Karpas-422 (cell line): ENCODE measurements around the gene DCTN5. TPM values are rescaled to one million over a fixed set of nuclear protein-coding genes. Genes with fewer than 3 reads are reported as not detected.
"Not testable (repeated sequence)": the region's sequence is repeated elsewhere in the genome, so short reads cannot be mapped to it uniquely, and the experiment has no call there.

Source experiments
- DNase-seq: peaks from one replicate; pipeline ENCODE4 v3.0.0-alpha.2; 2015
- H2AFZ ChIP-seq: fragments of 200-600 bp; sonication (generic); 2 replicates; pipeline ENCODE4 v1.6.1; 2014; ENCODE audit warnings: antibody characterized with exemption, low read length, mixed read lengths
- H3K27ac ChIP-seq: fragments of 200-600 bp; sonication (generic); 2 replicates; pipeline ENCODE4 v1.5.1; 2014; ENCODE audit warnings: mild to moderate bottlenecking, low read length, moderate library complexity
- H3K27me3 ChIP-seq: fragments of 200-600 bp; sonication (generic); 2 replicates; pipeline ENCODE4 v1.6.1; 2014; ENCODE audit warnings: low read length, mixed read lengths
- H3K36me3 ChIP-seq: fragments of 200-600 bp; sonication (generic); 2 replicates; pipeline ENCODE4 v1.6.1; 2014; ENCODE audit warnings: low read length, mixed read lengths; ENCODE audit not compliant: insufficient read depth
- H3K4me1 ChIP-seq: fragments of 200-600 bp; sonication (generic); 2 replicates; pipeline ENCODE4 v1.6.1; 2014; ENCODE audit warnings: mild to moderate bottlenecking, low read length, mixed read lengths
- H3K4me2 ChIP-seq: fragments of 200-600 bp; sonication (generic); 2 replicates; pipeline ENCODE4 v1.6.1; 2014; ENCODE audit warnings: low read length, low read depth, mild to moderate bottlenecking; ENCODE audit not compliant: poor library complexity, severe bottlenecking
- H3K4me3 ChIP-seq: fragments of 200-600 bp; sonication (generic); 2 replicates; pipeline ENCODE4 v1.5.1; 2014; ENCODE audit warnings: mild to moderate bottlenecking, antibody characterized with exemption, low read length, mixed read lengths
- H3K79me2 ChIP-seq: fragments of 200-600 bp; sonication (generic); 2 replicates; pipeline ENCODE4 v1.6.1; 2014; ENCODE audit warnings: mild to moderate bottlenecking, low read length, mixed read lengths
- H3K9ac ChIP-seq: fragments of 200-600 bp; sonication (generic); 2 replicates; pipeline ENCODE4 v1.6.0; 2014; ENCODE audit warnings: low read length
- H3K9me2 ChIP-seq: fragments of 200-600 bp; sonication (generic), shearing (Covaris generic); replicated peaks from 2 replicates; pipeline ENCODE4 v1.6.0; 2014; ENCODE audit warnings: mild to moderate bottlenecking, low read length, moderate library complexity; ENCODE audit not compliant: insufficient read depth
- H3K9me3 ChIP-seq: fragments of 300-700, 200-600 bp; sonication (generic); 2 replicates; pipeline ENCODE4 v1.6.1; 2014; ENCODE audit warnings: low read length, mixed read lengths
- H4K20me1 ChIP-seq: fragments of 200-600 bp; sonication (generic); 2 replicates; pipeline ENCODE4 v1.6.1; 2014; ENCODE audit warnings: mild to moderate bottlenecking, antibody characterized with exemption, low read length, low read depth; ENCODE audit not compliant: insufficient read depth
- total RNA-seq: library from RNA; depleted of rRNA; stranded (reverse); fragments of >200 nt; shearing (Covaris generic); gene quantifications from 2 replicates; pipeline ENCODE4 v1.2.3, GENCODE V29; 2014; ENCODE audit warnings: low replicate concordance

Gene DCTN5
- total RNA-seq, 1 experiment from 2014 or later, result 51.4 TPM

DNA sequence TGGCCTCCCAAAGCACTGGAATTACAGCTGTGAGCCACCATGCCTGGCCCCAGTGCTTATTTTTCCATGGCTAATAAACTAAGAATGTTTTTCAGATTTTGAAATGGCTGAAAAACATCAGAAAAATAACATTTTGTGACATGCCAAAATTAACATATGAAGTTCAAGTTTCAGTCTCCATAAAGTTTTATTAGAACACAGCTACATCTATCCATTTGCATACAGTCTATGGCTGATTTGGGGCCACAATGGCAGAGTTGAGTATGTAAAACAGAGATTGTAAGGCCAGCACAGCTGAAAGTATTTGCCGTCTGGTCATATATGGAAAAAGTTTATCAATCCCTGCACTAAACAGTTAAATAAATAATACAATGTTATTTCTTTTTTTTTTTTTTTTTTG, 31.3 kb upstream of the DCTN5 start:
- Histone ChIP-seq H3K79me2 (no peaks in the 10 kb centered on the region), H3K9me3 (no peaks in the 10 kb centered on the region), H4K20me1 (no peaks in the 10 kb centered on the region), H3K4me1 (no peaks in the 10 kb centered on the region), H3K36me3 (peaks cover 4% of the 10 kb centered on the region; the same call in 1 of the 2 replicates), H3K4me3 (no peak overlapping the region), H2AFZ (no peak overlapping the region), H3K9ac (no peak overlapping the region), H3K27me3 (no peaks in the 10 kb centered on the region), H3K4me2 (no peak overlapping the region), H3K9me2 (no peaks in the 10 kb centered on the region), H3K27ac (no peak overlapping the region)
- DNase-seq, result no peak

GRCh38 chr16:23610905-23611304, 30.4 kb upstream of the DCTN5 start:
- H3K4me3 ChIP-seq, H3K9me3 ChIP-seq, H3K4me2 ChIP-seq, H3K79me2 ChIP-seq, H3K9me2 ChIP-seq, H3K4me1 ChIP-seq, H3K36me3 ChIP-seq, H3K27me3 ChIP-seq, H3K27ac ChIP-seq, H4K20me1 ChIP-seq, H2AFZ ChIP-seq, H3K9ac ChIP-seq, DNase-seq: not testable (repeated sequence)

DNA sequence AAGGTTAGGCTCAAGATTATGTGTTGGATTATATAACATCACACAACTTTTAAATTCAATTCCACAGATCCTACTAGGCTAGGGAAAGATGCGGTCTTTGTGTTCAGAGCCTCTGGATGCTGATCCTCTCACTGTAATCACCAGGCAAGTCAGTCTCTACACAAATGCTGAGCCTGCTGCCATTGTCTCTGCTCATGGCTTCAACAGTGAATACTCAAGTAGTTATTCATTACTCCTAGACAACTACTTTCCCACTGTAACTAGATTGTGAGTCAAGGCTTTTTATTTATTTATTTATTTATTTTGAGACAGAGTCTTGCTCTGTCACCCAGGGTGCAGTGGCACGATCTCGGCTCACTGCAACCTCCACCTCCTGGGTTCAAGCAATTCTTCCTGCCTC, 29.3 kb upstream of the DCTN5 start:
- Histone ChIP-seq H3K27me3 (no peaks in the 10 kb centered on the region), H3K9ac (no peak overlapping the region), H3K79me2 (no peaks in the 10 kb centered on the region), H3K9me2 (no peaks in the 10 kb centered on the region), H4K20me1 (no peaks in the 10 kb centered on the region), H3K27ac (no peak overlapping the region), H2AFZ (no peak overlapping the region), H3K9me3 (no peaks in the 10 kb centered on the region), H3K4me3 (no peak overlapping the region), H3K4me2 (no peak overlapping the region), H3K4me1 (no peaks in the 10 kb centered on the region), H3K36me3 (peaks cover 4% of the 10 kb centered on the region)
- DNase-seq, result no peak

GRCh38 chr16:23615805-23616204, 25.5 kb upstream of the DCTN5 start:
- no peaks in the 10 kb centered on the region for H3K27me3 ChIP-seq
- H3K4me2 ChIP-seq, result no peak overlapping the region
- peaks cover 8% of the 10 kb centered on the region for H3K36me3 ChIP-seq
- H3K9me3 ChIP-seq, result no peaks in the 10 kb centered on the region
- H3K79me2 ChIP-seq, result 0 out of 2 replicates have a peak, but pooled peaks cover 2% of the 10 kb centered on the region
- H3K4me3 ChIP-seq, result no peak overlapping the region
- H2AFZ ChIP-seq, result no peak overlapping the region
- H3K9me2 ChIP-seq, result no peaks in the 10 kb centered on the region
- no peak for DNase-seq
- H3K9ac ChIP-seq, result no peak overlapping the region
- no peaks in the 10 kb centered on the region for H4K20me1 ChIP-seq
- H3K4me1 ChIP-seq, result no peaks in the 10 kb centered on the region
- H3K27ac ChIP-seq, result no peak overlapping the region

- Histone ChIP-seq H3K79me2 (0 out of 2 replicates have a peak, but pooled peaks cover 6% of the 10 kb centered on the region), H3K4me1 (0 out of 2 replicates have a peak, but pooled peaks cover 3% of the 10 kb centered on the region), H3K9me2 (no peaks in the 10 kb centered on the region), H3K9ac (no peak overlapping the region), H3K4me3 (no peak overlapping the region), H3K9me3 (no peaks in the 10 kb centered on the region), H3K36me3 (peaks cover 15% of the 10 kb centered on the region; the same call in 1 of the 2 replicates), H4K20me1 (no peaks in the 10 kb centered on the region), H3K27ac (no peak overlapping the region), H2AFZ (no peak overlapping the region), H3K4me2 (no peak overlapping the region), H3K27me3 (no peaks in the 10 kb centered on the region)
- DNase-seq, result no peak
These were observed 17.2 kb upstream of the DCTN5 start for GRCh38 chr16:23624092-23624491.

- no peak overlapping the region for H3K4me3 ChIP-seq
- 0 out of 2 replicates have a peak, but pooled peaks cover 3% of the 10 kb centered on the region for H3K4me1 ChIP-seq
- H3K36me3 ChIP-seq, result peaks cover 28% of the 10 kb centered on the region; the same call in 1 of the 2 replicates
- no peaks in the 10 kb centered on the region for H3K27me3 ChIP-seq
- no peaks in the 10 kb centered on the region for H3K9me2 ChIP-seq
- no peaks in the 10 kb centered on the region for H3K9me3 ChIP-seq
- H3K4me2 ChIP-seq, result no peak overlapping the region
- H4K20me1 ChIP-seq, result no peaks in the 10 kb centered on the region; the same call in 1 of the 2 replicates
- no peak overlapping the region for H3K9ac ChIP-seq
- no peak overlapping the region for H3K27ac ChIP-seq
- H2AFZ ChIP-seq, result no peak overlapping the region
- peaks cover 50% of the 10 kb centered on the region for H3K79me2 ChIP-seq
- DNase-seq, result no peak
These were observed 11.8 kb upstream of the DCTN5 start for GRCh38 chr16:23629516-23629915.

GRCh38 chr16:23631874-23632273, 9.4 kb upstream of the DCTN5 start:
- not testable (repeated sequence) for DNase-seq, H3K27me3 ChIP-seq, H4K20me1 ChIP-seq, H3K4me2 ChIP-seq, H3K4me1 ChIP-seq, H3K9ac ChIP-seq, H2AFZ ChIP-seq, H3K4me3 ChIP-seq, H3K27ac ChIP-seq, H3K9me2 ChIP-seq, H3K9me3 ChIP-seq
- peaks cover 62% of the 10 kb centered on the region for H3K79me2 ChIP-seq
- H3K36me3 ChIP-seq, result peaks cover 41% of the 10 kb centered on the region

DNA sequence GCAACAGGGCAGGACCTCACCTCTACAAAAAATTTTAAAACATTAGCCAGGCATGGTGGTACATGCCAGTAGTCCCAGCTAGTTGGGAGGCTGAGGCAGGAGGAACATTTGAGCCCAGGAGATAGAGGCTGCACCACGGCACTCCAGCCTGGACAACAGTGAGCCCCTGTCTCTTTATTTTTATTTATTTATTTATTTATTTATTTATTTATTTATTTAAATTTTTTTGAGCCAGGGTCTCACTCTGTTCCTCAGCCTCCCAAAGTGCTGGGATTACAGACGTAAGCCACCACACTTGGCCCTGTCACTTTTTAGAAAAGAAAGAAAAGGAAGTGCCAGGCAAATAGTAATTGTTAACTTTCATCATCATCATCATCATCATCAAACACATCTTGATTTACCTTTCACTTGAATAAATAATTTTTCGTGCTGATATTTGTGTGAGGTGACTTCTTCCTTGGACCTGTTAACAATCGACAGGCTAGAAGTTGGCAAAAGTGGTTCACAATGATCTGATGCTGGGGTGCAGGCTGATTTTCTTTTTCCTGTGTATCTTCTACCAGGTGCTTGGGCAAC, 6.7 kb upstream of the DCTN5 start:
- H3K4me2 ChIP-seq, result no peak overlapping the region
- H3K27me3 ChIP-seq, result no peaks in the 10 kb centered on the region
- H3K4me3 ChIP-seq, result no peak overlapping the region
- H3K36me3 ChIP-seq, result peaks cover 33% of the 10 kb centered on the region
- H3K9me3 ChIP-seq, result no peaks in the 10 kb centered on the region
- no peak overlapping the region for H3K27ac ChIP-seq
- H3K4me1 ChIP-seq, result peaks cover under 1% of the 10 kb centered on the region
- H2AFZ ChIP-seq, result no peak overlapping the region
- H3K9ac ChIP-seq, result no peak overlapping the region
- no peaks in the 10 kb centered on the region; the same call in 1 of the 2 replicates for H4K20me1 ChIP-seq
- DNase-seq, result no peak
- peaks cover 67% of the 10 kb centered on the region for H3K79me2 ChIP-seq
- no peaks in the 10 kb centered on the region for H3K9me2 ChIP-seq
